ENCODE results near the gene FOXA3.

FOXA3 gene

DNA sequence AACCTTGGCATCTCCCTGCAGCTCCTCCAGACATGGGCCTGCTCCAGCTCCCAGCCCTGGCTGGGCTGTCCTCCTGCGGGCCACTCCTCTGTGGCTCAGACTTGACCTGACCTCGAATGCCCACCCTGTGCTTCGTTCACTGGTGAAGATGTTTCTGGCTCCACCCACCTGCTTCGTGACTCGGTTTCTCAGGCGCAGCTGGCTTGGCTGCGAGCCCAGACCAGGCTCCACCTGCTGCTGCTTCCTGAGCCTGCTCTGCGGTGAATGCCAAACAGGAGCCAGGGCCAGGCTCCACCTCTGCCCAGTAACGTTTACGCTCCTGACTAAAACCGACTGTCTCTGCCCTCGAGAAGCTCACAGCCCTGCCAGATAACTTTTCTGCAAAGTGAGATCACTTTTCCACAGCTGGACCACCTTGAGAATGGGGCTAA, 40.1 kb upstream of the FOXA3 start:
- no peak overlapping the region for H3K4me3 ChIP-seq (ENCODE audit: insufficient read depth, low read length, poor library complexity, severe bottlenecking)
- H3K27ac ChIP-seq (ENCODE audit: low read depth, low read length), result no peak overlapping the region
- H3K27me3 ChIP-seq (ENCODE audit: low read length), result no peaks in the 10 kb centered on the region
- no peaks in the 10 kb centered on the region; the same call in 1 of the 2 replicates for H3K36me3 ChIP-seq (ENCODE audit: low read length)
- no peaks in the 10 kb centered on the region for H3K9me3 ChIP-seq (ENCODE audit: insufficient read depth, low read length)
- H3K9me2 ChIP-seq (replicated peaks; ENCODE audit: insufficient read depth, low read length), result no peaks in the 10 kb centered on the region
- H3F3A ChIP-seq (ENCODE audit: insufficient read depth), result no peaks in the 10 kb centered on the region
- H2AFZ ChIP-seq (ENCODE audit: low read depth, low read length, severe bottlenecking), result no peak overlapping the region
- no peak overlapping the region for H3K9ac ChIP-seq (ENCODE audit: low read length)
- H4K20me1 ChIP-seq (ENCODE audit: low read depth, low read length), result no peaks in the 10 kb centered on the region
- TF ChIP-seq EZH2phosphoT487 (conservative IDR thresholded peaks at IDR 0.05; ENCODE audit: low read length) (no peak), CTCF (IDR thresholded peaks at IDR 0.05; ENCODE audit: insufficient read depth, low read length, poor library complexity, severe bottlenecking) (no peak)
- H3K4me2 ChIP-seq (ENCODE audit: low read depth, low read length, poor library complexity, severe bottlenecking), result no peak overlapping the region
- H3K79me2 ChIP-seq (ENCODE audit: insufficient read depth, low read length), result no peaks in the 10 kb centered on the region

DNA sequence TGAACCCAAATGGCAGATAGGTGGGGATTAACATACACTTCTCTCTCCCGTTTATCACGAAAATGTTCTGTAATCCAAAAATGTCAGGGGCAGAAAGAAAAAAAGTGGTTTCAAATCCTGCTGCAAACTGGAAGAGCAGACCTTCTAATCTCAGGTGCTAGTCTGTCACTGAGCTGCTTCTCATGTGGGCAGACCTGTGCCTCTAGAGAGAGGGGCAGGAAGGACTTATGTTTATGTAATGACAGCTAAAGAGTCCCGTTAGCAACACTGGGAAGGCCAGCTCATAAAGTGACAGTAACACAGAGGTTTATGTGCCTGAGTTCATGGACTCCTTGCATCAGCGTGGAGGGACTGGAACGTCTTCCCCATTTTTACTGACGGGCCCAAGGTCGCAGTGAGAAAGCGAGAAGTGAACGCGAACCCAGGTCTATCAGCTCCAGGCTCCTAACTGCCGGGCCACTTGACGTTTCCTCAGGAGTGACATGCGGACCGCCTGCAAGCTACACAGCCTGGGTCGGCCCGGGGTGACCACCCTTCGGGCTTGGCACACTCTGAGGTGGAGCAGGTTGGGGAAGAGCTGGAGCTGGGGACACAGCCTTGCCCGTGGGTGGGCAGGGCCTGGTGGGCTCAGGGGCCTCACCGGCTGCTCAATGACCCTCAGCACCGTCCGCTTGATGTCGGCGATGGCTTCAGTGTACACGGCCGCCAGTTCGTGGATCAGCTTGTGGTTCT, 39.4 kb upstream of the FOXA3 start:
- Histone ChIP-seq H3K36me3 (ENCODE audit: low read length) (no peaks in the 10 kb centered on the region; the same call in 1 of the 2 replicates), H4K20me1 (ENCODE audit: low read depth, low read length) (no peaks in the 10 kb centered on the region), H3K4me3 (ENCODE audit: insufficient read depth, low read length, poor library complexity, severe bottlenecking) (no peak overlapping the region), H2AFZ (ENCODE audit: low read depth, low read length, severe bottlenecking) (no peak overlapping the region), H3F3A (ENCODE audit: insufficient read depth) (no peaks in the 10 kb centered on the region), H3K9me2 (replicated peaks; ENCODE audit: insufficient read depth, low read length) (no peaks in the 10 kb centered on the region), H3K27ac (ENCODE audit: low read depth, low read length) (no peak overlapping the region), H3K79me2 (ENCODE audit: insufficient read depth, low read length) (no peaks in the 10 kb centered on the region), H3K27me3 (ENCODE audit: low read length) (no peaks in the 10 kb centered on the region), H3K4me2 (ENCODE audit: low read depth, low read length, poor library complexity, severe bottlenecking) (no peak overlapping the region), H3K9ac (ENCODE audit: low read length) (no peak overlapping the region), H3K9me3 (ENCODE audit: insufficient read depth, low read length) (no peaks in the 10 kb centered on the region)
- TF ChIP-seq EZH2phosphoT487 (conservative IDR thresholded peaks at IDR 0.05; ENCODE audit: low read length) (no peak), CTCF (IDR thresholded peaks at IDR 0.05; ENCODE audit: insufficient read depth, low read length, poor library complexity, severe bottlenecking) (no peak)

GRCh38 chr19:45825263-45825605, 38.9 kb upstream of the FOXA3 start:
- no peaks in the 10 kb centered on the region; the same call in 1 of the 2 replicates for H3K36me3 ChIP-seq (ENCODE audit: low read length)
- TF ChIP-seq CTCF (IDR thresholded peaks at IDR 0.05; ENCODE audit: insufficient read depth, low read length, poor library complexity, severe bottlenecking) (no peak), EZH2phosphoT487 (conservative IDR thresholded peaks at IDR 0.05; ENCODE audit: low read length) (no peak)
- no peak overlapping the region for H3K9ac ChIP-seq (ENCODE audit: low read length)
- H3K4me3 ChIP-seq (ENCODE audit: insufficient read depth, low read length, poor library complexity, severe bottlenecking), result no peak overlapping the region
- no peaks in the 10 kb centered on the region for H3K9me2 ChIP-seq (replicated peaks; ENCODE audit: insufficient read depth, low read length)
- H4K20me1 ChIP-seq (ENCODE audit: low read depth, low read length), result no peaks in the 10 kb centered on the region
- H3K9me3 ChIP-seq (ENCODE audit: insufficient read depth, low read length), result no peaks in the 10 kb centered on the region
- H3K27ac ChIP-seq (ENCODE audit: low read depth, low read length), result no peak overlapping the region
- no peaks in the 10 kb centered on the region for H3F3A ChIP-seq (ENCODE audit: insufficient read depth)
- no peaks in the 10 kb centered on the region for H3K79me2 ChIP-seq (ENCODE audit: insufficient read depth, low read length)
- no peak overlapping the region for H3K4me2 ChIP-seq (ENCODE audit: low read depth, low read length, poor library complexity, severe bottlenecking)
- no peaks in the 10 kb centered on the region for H3K27me3 ChIP-seq (ENCODE audit: low read length)
- H2AFZ ChIP-seq (ENCODE audit: low read depth, low read length, severe bottlenecking), result no peak overlapping the region
